Islet of Langerhans (tissue), 1 donor: ENCODE measurements around the gene ABCF1.
"Not testable (repeated sequence)": the region's sequence is repeated elsewhere in the genome, so short reads cannot be mapped to it uniquely, and the experiment has no call there.

Experiments
- FAIRE-seq: peaks from one replicate; lab custom pipeline; 2011; peaks lifted over from hg19 to GRCh38; lab: Jason Lieb, UNC

Gene ABCF1

DNA sequence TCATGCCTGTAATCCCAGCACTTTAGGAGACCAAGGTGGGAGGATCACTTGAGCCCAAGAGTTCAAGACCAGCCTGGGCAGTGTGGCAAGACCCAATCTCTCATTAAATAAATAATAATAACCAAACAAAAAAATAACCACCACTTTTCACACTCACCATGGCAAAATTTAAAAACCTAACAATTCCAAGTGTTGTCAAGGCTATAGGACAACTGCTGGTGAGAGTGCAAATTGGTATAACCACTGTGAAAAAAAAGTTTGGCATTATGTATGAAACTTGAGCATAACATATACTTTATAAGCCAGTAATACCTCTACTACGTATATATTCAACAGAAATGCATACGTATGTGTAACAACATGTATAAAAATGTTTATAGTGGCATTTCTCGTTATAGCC is 10.3 kb upstream of the ABCF1 start:
- FAIRE-seq, result no peak

DNA sequence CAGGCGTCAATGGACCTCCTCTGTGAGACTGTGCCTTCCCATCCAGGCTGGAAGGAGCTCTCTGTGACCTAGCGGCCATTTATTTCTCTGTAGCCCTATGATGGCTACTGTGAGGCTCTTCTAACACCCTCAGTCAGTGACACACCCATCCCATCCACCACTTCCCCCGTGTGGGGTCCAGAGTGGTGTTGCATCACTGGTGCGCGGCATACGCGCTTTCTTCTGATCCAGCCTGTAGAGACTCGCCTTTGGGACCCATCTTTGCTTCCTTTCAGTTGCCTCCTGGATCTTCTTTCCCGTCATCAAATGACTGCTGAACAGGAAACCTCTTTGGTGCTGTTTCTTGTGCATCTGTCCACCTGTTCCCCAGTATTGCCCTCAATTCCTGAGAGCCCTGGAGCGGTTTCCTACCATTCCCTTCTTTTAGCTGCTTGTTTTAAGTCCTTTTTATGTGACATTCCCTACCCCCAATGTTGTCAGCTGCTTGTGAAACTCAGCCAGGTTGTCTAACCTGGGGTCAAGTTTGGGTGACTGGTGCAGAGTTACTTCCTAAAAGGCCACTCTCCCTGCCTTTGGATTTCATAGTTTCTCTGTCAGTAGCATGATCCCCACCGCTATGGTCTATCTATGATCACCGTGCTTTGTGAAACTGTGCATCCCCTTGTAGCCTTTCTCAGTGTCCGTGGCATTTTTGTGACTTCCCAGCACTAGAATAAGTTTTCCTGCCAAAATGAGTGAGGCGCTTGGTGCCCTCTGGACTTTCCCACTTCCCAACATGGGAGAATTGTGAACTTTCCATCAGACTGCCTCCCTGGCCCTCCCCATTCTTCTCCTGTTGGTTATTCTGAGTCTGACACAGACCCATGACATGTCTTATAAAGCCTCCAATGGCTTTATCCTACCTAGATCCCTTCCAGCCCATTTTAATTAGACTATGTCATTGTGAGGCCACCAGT is 8.5 kb upstream of the ABCF1 start:
- FAIRE-seq, result no peak

DNA sequence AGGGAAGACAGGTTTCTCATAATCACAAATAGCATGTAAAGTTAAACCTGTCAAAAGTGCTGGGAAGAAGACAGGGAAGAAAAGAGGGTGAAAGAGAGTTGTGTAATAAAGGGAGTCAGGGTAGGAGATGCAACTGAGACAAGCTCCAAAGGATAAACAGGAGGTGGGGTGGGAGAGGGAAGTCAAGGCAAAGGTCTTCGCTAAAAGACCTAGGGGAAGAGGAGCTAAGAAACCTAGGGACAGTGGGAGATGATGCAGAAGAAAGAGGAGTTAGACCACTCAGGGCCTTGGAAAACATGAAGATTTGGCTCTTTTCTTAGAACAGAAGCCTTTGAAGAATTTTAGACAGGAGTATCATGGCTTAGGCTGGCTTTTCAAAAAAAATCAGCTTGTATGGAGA is 7.1 kb upstream of the ABCF1 start:
- FAIRE-seq, result no peak

- no peak for FAIRE-seq
Observed at GRCh38 chr6:30565772-30566171, 5.5 kb upstream of the ABCF1 start.

- no peak for FAIRE-seq
Observed at GRCh38 chr6:30568245-30568644, 3.0 kb upstream of the ABCF1 start.

DNA sequence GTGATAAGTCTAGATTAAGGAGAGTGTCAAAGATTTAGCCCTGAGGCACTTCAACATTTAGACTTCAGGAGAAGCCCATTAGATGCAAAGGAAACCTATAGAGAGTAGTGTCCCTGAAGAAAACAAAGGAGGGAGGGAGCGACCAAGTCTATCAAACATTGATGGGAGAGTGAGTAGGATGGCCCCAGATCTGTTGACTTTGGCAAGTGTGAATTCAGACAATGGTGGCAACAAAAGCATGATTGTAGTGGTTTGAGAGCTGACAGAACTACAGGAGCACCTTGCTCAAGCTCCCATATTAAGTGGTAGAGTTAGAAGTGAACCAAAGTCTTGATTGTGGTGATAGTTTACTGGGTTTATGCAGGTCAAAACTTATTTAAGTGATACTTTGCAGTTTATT is 979 bp upstream of the ABCF1 start:
- no peak for FAIRE-seq

GRCh38 chr6:30570740-30571074 is 535 bp upstream of the ABCF1 start:
- FAIRE-seq, result no peak

GRCh38 chr6:30571762-30572082 is 480 bp downstream of the ABCF1 start:
- FAIRE-seq, result no peak

- FAIRE-seq, result no peak
Observed at GRCh38 chr6:30572148-30572547, 906 bp downstream of the ABCF1 start.

DNA sequence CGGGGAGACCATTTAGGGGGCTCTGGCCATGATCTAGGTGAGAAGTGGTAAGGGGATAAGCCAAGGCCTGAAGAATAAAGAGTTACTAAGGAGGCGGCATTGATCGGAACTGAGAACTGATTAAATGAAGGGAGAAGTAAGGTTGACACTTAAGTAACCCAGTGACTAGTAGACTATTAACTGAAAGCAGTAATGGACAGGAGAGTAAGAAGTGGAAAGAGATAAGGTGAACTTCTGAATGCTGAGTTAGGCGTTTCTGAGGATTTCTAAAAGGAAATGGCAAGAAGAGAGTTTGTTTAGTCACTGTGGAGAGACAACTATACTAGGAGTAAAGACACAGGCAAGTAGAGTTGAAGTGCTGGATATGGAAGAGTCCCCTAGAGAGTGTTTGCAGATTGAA is 1.9 kb downstream of the ABCF1 start:
- no peak for FAIRE-seq

DNA sequence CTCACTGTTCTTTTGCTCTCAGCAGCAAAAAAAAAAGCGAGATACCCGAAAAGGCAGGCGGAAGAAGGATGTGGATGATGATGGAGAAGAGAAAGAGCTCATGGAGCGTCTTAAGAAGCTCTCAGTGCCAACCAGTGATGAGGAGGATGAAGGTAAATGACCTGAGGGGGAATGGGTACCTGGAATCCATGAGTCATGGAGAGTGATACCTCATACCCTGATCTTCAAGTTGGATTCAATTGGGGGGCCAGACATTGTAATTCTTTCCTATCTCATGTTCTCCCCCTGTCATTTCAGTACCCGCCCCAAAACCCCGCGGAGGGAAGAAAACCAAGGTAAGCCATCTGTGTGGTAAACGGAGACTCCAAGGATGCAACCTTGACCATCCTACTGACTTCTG is 6.8 kb downstream of the ABCF1 start:
- no peak for FAIRE-seq

DNA sequence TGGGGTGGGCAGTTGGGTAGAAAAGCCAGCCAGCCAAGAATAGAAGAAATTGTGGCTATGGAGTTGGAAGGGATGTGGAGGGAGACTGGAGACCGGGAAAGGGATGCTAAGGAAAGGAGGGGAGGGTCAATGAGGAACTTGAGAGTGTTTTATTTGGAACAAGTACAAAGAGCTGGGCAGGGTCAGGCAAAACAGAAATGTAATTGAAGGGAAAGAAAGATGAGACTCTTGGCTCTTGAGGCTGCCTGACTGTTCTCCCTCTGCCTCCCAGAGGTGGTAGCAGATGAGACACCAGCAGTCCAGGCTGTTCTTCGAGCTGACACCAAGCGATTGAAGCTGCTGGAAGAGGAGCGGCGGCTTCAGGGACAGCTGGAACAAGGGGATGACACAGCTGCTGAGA is 12.7 kb downstream of the ABCF1 start:
- FAIRE-seq, result no peak

DNA sequence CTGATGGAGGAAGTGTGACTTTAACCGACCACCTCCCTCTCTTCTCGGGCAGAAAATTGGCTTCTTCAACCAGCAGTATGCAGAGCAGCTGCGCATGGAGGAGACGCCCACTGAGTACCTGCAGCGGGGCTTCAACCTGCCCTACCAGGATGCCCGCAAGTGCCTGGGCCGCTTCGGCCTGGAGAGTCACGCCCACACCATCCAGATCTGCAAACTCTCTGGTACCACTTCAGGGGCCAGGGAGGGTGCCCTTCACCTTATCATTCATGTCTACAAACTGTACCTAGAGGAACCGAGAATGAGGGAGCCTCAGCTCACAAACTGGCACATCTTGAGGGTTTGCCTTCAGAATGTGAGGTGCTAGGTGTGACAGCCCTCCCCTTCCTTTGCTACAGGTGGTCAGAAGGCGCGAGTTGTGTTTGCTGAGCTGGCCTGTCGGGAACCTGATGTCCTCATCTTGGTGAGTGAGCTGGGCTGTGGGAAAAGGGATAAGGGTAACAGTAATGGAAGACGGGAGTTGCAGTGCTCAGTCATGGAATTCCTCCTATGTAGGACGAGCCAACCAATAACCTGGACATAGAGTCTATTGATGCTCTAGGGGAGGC is 18.6 kb downstream of the ABCF1 start:
- FAIRE-seq, result no peak

- FAIRE-seq, result no peak
Observed at GRCh38 chr6:30590509-30590908, 19.3 kb downstream of the ABCF1 start.

- no peak for FAIRE-seq
Observed at GRCh38 chr6:30591008-30591407, 19.8 kb downstream of the ABCF1 start.

GRCh38 chr6:30592287-30592686 is 21.0 kb downstream of the ABCF1 start:
- no peak for FAIRE-seq

DNA sequence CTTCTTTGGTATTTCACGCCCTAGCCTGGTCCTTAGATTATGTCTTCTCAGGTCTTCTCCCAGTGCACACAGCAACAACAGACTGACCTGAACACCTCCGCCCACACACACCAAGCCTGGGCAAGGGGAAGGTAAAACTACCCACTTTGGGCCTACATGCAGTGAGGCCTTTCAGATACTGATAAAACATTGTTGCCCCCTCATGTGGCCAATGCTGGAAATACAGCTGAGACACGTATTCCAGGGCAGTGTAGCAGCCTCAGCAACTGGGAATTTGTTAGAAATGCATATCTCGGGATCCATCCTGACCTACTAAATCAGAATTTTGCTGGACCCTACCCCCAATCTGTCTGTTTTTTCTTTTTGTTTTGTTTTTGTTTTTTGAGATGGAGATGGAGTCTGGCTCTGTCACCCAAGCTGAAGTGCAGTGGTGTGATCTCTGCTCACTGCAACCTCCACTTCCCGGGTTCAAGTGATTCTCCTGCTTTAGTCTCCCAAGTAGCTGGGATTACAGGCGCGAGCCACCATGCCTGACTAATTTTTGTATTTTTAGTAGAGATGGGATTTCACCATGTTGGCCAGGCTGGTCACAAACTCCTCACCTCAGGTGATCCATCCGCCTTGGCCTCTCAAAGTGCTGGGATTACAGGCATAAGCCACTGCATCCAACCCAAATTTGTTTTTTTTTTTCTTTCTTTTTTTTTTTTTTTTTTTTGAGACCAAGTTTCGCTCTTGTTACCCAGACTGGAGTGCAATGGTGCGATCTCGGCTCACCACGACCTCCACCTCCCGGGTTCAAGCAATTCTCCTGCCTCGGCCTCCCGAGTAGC is 26.3 kb downstream of the ABCF1 start:
- FAIRE-seq, result not testable (repeated sequence)

- FAIRE-seq, result no peak
Observed at GRCh38 chr6:30598912-30599624, 27.8 kb downstream of the ABCF1 start.

GRCh38 chr6:30599625-30600324 is 28.5 kb downstream of the ABCF1 start:
- no peak for FAIRE-seq

DNA sequence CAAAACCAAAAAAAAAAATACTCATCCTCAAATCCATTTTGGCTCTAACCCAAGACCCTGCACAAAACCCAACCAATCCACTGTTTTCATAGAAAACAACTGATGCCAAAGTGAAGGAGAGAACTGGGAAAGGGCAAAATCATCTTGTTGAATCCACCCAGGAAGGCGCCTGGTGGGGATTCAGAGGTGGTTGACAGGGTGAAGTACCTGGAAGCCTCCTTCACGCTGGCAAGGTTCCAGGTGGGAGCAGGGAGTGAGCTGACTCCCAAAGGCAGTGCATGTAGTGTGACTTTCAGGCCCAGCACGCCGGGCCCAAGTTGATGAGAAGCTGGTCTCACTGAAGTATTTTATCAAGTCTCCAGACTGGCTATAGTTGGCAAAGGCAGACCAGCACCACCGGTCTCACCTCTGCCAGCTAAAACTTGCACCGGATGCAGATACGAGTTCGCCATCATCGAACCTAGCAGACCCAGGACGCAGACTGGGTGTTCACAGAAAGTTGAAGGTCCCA is 29.3 kb downstream of the ABCF1 start:
- FAIRE-seq, result no peak

- no peak for FAIRE-seq
Observed at GRCh38 chr6:30601436-30601814, 30.2 kb downstream of the ABCF1 start.
